ENCODE results near the gene GSN. TPM values are rescaled to one million over a fixed set of nuclear protein-coding genes. Genes with fewer than 3 reads are reported as not detected.

Gene GSN
- total and polyA plus RNA-seq, 2 of the 13 experiments (the other 11 are each of a cell fraction or from before 2014, with no cell fraction given), result 294 to 307 TPM

DNA sequence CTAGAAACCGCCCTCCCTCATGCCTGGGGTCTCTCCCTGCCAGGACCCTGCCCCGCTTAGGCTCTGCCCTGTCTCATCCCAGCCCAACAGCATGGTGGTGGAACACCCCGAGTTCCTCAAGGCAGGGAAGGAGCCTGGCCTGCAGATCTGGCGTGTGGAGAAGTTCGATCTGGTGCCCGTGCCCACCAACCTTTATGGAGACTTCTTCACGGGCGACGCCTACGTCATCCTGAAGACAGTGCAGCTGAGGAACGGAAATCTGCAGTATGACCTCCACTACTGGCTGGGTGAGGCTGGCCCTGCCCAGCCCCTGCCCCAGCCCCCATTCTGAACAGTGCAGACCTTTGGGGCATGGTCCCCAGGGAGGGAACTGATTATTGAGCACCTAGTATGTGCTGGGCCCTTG is 33.9 kb downstream of the GSN start:
- Histone ChIP-seq H3K27ac (ENCODE audit: extremely low read length, insufficient read depth, low read length) (no peak overlapping the region), H2AFZ (ENCODE audit: low read length) (no peak overlapping the region), H3K9ac (ENCODE audit: insufficient read depth, low read depth, low read length) (no peak overlapping the region), H3K79me2 (ENCODE audit: insufficient read depth, low read length) (peaks cover 11% of the 10 kb centered on the region), H3K27me3 (ENCODE audit: control insufficient read depth in 1 of 2, insufficient read depth in 2 of 2, low read length in 2 of 2) (no peaks in the 10 kb centered on the region), H3K4me1 (ENCODE audit: insufficient read depth, low read length) (peaks cover 80% of the 10 kb centered on the region), H4K20me1 (ENCODE audit: insufficient read depth, low read length) (no peaks in the 10 kb centered on the region), H3K9me3 (ENCODE audit: low read length) (no peaks in the 10 kb centered on the region), H3K36me3 (replicated peaks in 1 of 2; ENCODE audit: control insufficient read depth in 1 of 2, insufficient read depth in 2 of 2, low read length in 2 of 2) (peaks cover 19 to 31% of the 10 kb centered on the region in 2 experiments; a peak in 4 of 5 replicates), H3K4me3 (replicated peaks in 1 of 3; ENCODE audit: insufficient read depth in 1 of 3, low read depth in 2 of 3, low read length in 3 of 3) (no peak overlapping the region), H3K4me2 (ENCODE audit: low read depth, low read length) (no peak overlapping the region)
- TF ChIP-seq ZNF224 (CRISPR knock-in tag; IDR thresholded peaks at IDR 0.05), result 0 out of 2 replicates have a peak, but pooled peaks have one; percentile 29
- TF ChIP-seq ZNF337 (CRISPR knock-in tag; IDR thresholded peaks at IDR 0.05; ENCODE audit: borderline replicate concordance, low read depth), result no peak
- TF ChIP-seq XRCC5 (optimal IDR thresholded peaks at IDR 0.05; ENCODE audit: low read length), result no peak
- peak; percentile 86 for TF ChIP-seq AGO2 (optimal IDR thresholded peaks at IDR 0.05; ENCODE audit: low read depth, low read length)
- TF ChIP-seq RBFOX2 (IDR thresholded peaks at IDR 0.05; ENCODE audit: low read depth, low read length), result peak; percentile 56; the same call in 1 of the 2 replicates
- TF ChIP-seq CEBPG (CRISPR knock-in tag; IDR thresholded peaks at IDR 0.05), result no peak
- ChIA-PET POLR2A (interaction anchor here (0.7 to 14.1 kb wide), 2 partner anchors 17 to 33 kb away, joined by 3 to 398 read pairs; no protein-coding TSS in a partner anchor), CTCF (ENCODE audit: low intra/inter-chr PET ratio, low total read pairs) (no interaction called here)
- WGBS (ENCODE audit: low lambda C conversion rate), result 93% methylated on average over 3 of the region's 11 CpGs
- no TSS peak for BruUV-seq (replicated peaks)
- in situ Hi-C loops (cut with HindIII; ENCODE audit: extremely low pct_ligation_motif_present, low pct_unique_long_range_greater_than_20kb) (no loop called here), intact Hi-C loops (cut with micrococcal nuclease; ENCODE audit: unreplicated experiment) (no loop called here)
- ATAC-seq (no peak), DNase-seq (ENCODE audit: low spot score) (no peak), FAIRE-seq (no peak)

DNA sequence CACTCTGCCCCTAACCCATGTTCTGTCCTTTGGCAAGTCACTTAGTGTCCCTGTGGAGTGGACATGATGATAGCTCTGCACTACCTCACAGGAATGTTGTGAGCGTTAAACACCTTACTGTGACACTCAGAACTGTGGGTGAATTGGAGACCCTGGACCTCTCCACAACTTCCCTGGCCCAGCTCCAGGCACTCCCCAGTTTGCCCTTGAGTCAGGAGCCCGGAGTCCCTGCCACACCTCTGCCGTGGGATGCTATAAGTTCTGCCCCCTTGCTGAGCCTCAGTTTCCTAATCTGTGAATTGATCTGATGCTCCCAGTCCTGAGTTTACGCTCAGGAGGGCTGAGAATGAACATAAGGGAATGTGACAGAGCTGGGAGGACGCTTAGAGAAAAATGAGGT is 34.4 kb downstream of the GSN start:
- H3K4me1 ChIP-seq (ENCODE audit: insufficient read depth, low read length), result peaks cover 77% of the 10 kb centered on the region
- no peaks in the 10 kb centered on the region for H3K9me3 ChIP-seq (ENCODE audit: low read length)
- no peak for ATAC-seq
- in situ Hi-C loops (cut with HindIII; ENCODE audit: extremely low pct_ligation_motif_present, low pct_unique_long_range_greater_than_20kb), result no loop called here
- ChIA-PET CTCF (ENCODE audit: low intra/inter-chr PET ratio, low total read pairs) (no interaction called here), POLR2A (interaction anchor here (0.7 to 14.1 kb wide), 3 partner anchors 17 to 35 kb away, joined by 3 to 398 read pairs (median 3); partner anchors contain the start of gene GSN)
- intact Hi-C loops (cut with micrococcal nuclease; ENCODE audit: unreplicated experiment), result no loop called here
- H3K4me2 ChIP-seq (ENCODE audit: low read depth, low read length), result no peak overlapping the region
- H3K4me3 ChIP-seq (replicated peaks in 1 of 3; ENCODE audit: insufficient read depth in 1 of 3, low read depth in 2 of 3, low read length in 3 of 3), result no peak overlapping the region
- H2AFZ ChIP-seq (ENCODE audit: low read length), result no peak overlapping the region
- no peaks in the 10 kb centered on the region for H3K27me3 ChIP-seq (ENCODE audit: control insufficient read depth in 1 of 2, insufficient read depth in 2 of 2, low read length in 2 of 2)
- FAIRE-seq, result no peak
- H3K27ac ChIP-seq (ENCODE audit: extremely low read length, insufficient read depth, low read length), result no peak overlapping the region
- peaks cover 11% of the 10 kb centered on the region for H3K79me2 ChIP-seq (ENCODE audit: insufficient read depth, low read length)
- BruUV-seq (replicated peaks), result no TSS peak
- H3K9ac ChIP-seq (ENCODE audit: insufficient read depth, low read depth, low read length), result no peak overlapping the region
- 98% methylated on average over 5 of the region's 5 CpGs for WGBS (ENCODE audit: low lambda C conversion rate)
- no peak for DNase-seq (ENCODE audit: low spot score)
- H4K20me1 ChIP-seq (ENCODE audit: insufficient read depth, low read length), result no peaks in the 10 kb centered on the region
- peaks cover 19 to 32% of the 10 kb centered on the region in 2 experiments; a peak in 4 of 5 replicates for H3K36me3 ChIP-seq (replicated peaks in 1 of 2; ENCODE audit: control insufficient read depth in 1 of 2, insufficient read depth in 2 of 2, low read length in 2 of 2)
- no peak for TF ChIP-seq TCF7 (IDR thresholded peaks at IDR 0.05; ENCODE audit: low read depth)
- TF ChIP-seq, protein P1, sequence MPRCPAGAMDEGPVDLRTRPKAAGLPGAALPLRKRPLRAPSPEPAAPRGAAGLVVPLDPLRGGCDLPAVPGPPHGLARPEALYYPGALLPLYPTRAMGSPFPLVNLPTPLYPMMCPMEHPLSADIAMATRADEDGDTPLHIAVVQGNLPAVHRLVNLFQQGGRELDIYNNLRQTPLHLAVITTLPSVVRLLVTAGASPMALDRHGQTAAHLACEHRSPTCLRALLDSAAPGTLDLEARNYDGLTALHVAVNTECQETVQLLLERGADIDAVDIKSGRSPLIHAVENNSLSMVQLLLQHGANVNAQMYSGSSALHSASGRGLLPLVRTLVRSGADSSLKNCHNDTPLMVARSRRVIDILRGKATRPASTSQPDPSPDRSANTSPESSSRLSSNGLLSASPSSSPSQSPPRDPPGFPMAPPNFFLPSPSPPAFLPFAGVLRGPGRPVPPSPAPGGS (CRISPR knock-in tag; IDR thresholded peaks at IDR 0.05), result 0 out of 2 replicates have a peak, but pooled peaks have one; percentile 47
- no peak for TF ChIP-seq TBX2 (CRISPR knock-in tag; IDR thresholded peaks at IDR 0.05; ENCODE audit: borderline replicate concordance)
- no peak for TF ChIP-seq FOXM1 (CRISPR knock-in tag; IDR thresholded peaks at IDR 0.05)
- TF ChIP-seq FOSL2 (CRISPR knock-in tag; IDR thresholded peaks at IDR 0.05), result no peak
- TF ChIP-seq, protein P2, sequence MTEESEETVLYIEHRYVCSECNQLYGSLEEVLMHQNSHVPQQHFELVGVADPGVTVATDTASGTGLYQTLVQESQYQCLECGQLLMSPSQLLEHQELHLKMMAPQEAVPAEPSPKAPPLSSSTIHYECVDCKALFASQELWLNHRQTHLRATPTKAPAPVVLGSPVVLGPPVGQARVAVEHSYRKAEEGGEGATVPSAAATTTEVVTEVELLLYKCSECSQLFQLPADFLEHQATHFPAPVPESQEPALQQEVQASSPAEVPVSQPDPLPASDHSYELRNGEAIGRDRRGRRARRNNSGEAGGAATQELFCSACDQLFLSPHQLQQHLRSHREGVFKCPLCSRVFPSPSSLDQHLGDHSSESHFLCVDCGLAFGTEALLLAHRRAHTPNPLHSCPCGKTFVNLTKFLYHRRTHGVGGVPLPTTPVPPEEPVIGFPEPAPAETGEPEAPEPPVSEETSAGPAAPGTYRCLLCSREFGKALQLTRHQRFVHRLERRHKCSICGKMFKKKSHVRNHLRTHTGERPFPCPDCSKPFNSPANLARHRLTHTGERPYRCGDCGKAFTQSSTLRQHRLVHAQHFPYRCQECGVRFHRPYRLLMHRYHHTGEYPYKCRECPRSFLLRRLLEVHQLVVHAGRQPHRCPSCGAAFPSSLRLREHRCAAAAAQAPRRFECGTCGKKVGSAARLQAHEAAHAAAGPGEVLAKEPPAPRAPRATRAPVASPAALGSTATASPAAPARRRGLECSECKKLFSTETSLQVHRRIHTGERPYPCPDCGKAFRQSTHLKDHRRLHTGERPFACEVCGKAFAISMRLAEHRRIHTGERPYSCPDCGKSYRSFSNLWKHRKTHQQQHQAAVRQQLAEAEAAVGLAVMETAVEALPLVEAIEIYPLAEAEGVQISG (CRISPR knock-in tag; IDR thresholded peaks at IDR 0.05), result no peak
- TF ChIP-seq TCF12 (IDR thresholded peaks at IDR 0.05), result no peak
- TF ChIP-seq TCF12 (CRISPR knock-in tag; IDR thresholded peaks at IDR 0.05), result no peak
- TF ChIP-seq, protein P3, sequence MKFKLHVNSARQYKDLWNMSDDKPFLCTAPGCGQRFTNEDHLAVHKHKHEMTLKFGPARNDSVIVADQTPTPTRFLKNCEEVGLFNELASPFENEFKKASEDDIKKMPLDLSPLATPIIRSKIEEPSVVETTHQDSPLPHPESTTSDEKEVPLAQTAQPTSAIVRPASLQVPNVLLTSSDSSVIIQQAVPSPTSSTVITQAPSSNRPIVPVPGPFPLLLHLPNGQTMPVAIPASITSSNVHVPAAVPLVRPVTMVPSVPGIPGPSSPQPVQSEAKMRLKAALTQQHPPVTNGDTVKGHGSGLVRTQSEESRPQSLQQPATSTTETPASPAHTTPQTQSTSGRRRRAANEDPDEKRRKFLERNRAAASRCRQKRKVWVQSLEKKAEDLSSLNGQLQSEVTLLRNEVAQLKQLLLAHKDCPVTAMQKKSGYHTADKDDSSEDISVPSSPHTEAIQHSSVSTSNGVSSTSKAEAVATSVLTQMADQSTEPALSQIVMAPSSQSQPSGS (CRISPR knock-in tag; IDR thresholded peaks at IDR 0.05), result no peak

Measured in HepG2 (cell line).